ENCODE data around the gene EPHA10.

The EPHA10 gene

DNA sequence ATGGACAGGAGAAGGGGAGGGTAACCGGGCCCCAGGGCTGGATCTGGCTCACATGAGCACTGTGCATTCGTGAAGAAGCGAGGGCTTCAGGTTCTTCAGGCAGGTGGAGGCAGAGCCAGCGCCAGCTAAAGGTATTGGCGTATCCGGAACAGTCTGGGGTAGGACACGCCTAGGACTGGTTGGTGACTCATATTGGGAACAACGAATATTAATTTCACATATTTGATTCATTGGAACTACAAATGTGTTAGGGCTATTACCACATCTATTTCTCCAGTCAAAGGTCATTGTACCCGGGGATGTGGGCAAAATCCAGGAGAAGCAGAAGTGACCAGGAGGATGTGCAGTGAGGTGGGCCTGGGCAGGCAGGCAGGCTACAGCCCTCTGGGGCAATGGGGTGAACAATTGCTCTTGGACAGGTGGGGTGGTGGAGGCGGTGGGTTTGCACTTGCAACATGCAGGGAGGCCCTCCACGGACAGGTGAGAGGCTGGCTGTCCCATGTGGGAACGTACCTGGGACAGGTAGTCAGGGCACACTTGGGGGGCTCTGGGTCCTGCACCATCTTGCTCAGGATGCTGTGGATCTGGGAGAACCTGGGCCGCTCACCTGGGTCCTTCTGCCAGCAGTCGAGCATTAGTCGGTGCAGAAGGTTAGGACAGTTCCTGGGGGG, 45.9 kb downstream of the EPHA10 start:
- H3K36me3 ChIP-seq (ENCODE audit: insufficient read depth, insufficient read length, low read length), result no peaks in the 10 kb centered on the region
- no peak for DNase-seq (ENCODE audit: low read depth, low spot score)
- H3K9me3 ChIP-seq (ENCODE audit: insufficient read depth, low read length), result no peaks in the 10 kb centered on the region
- no peaks in the 10 kb centered on the region for H3K27me3 ChIP-seq (ENCODE audit: insufficient read depth, insufficient read length)
- H3K9ac ChIP-seq (ENCODE audit: insufficient read length, low read depth), result no peak overlapping the region
- no peak overlapping the region for H3K4me3 ChIP-seq (ENCODE audit: insufficient read length, low read depth)
- no peak for TF ChIP-seq ZNF274 (IDR thresholded peaks at IDR 0.05; ENCODE audit: low read depth, low read length)
- TF ChIP-seq YY1 (IDR thresholded peaks at IDR 0.05; ENCODE audit: insufficient read depth, insufficient read length), result no peak
- no peak for TF ChIP-seq SUZ12 (IDR thresholded peaks at IDR 0.05; ENCODE audit: extremely low read depth, insufficient read depth, insufficient read length)
- peaks cover 27% of the 10 kb centered on the region for H3K4me1 ChIP-seq (ENCODE audit: insufficient read depth, insufficient read length)

GRCh38 chr1:37718181-37718900, 46.6 kb downstream of the EPHA10 start:
- Histone ChIP-seq H3K9me3 (ENCODE audit: insufficient read depth, low read length) (no peaks in the 10 kb centered on the region), H3K27me3 (ENCODE audit: insufficient read depth, insufficient read length) (no peaks in the 10 kb centered on the region), H3K4me1 (ENCODE audit: insufficient read depth, insufficient read length) (peaks cover 22% of the 10 kb centered on the region), H3K4me3 (ENCODE audit: insufficient read length, low read depth) (no peak overlapping the region), H3K36me3 (ENCODE audit: insufficient read depth, insufficient read length, low read length) (no peaks in the 10 kb centered on the region), H3K9ac (ENCODE audit: insufficient read length, low read depth) (no peak overlapping the region)
- TF ChIP-seq SUZ12 (IDR thresholded peaks at IDR 0.05; ENCODE audit: extremely low read depth, insufficient read depth, insufficient read length) (no peak), YY1 (IDR thresholded peaks at IDR 0.05; ENCODE audit: insufficient read depth, insufficient read length) (no peak), ZNF274 (IDR thresholded peaks at IDR 0.05; ENCODE audit: low read depth, low read length) (no peak)
- DNase-seq (ENCODE audit: low read depth, low spot score), result no peak

- H3K4me3 ChIP-seq (ENCODE audit: insufficient read length, low read depth), result no peak overlapping the region
- H3K36me3 ChIP-seq (ENCODE audit: insufficient read depth, insufficient read length, low read length), result no peaks in the 10 kb centered on the region
- no peaks in the 10 kb centered on the region for H3K9me3 ChIP-seq (ENCODE audit: insufficient read depth, low read length)
- no peak for DNase-seq (ENCODE audit: low read depth, low spot score)
- no peaks in the 10 kb centered on the region for H3K27me3 ChIP-seq (ENCODE audit: insufficient read depth, insufficient read length)
- TF ChIP-seq SUZ12 (IDR thresholded peaks at IDR 0.05; ENCODE audit: extremely low read depth, insufficient read depth, insufficient read length) (no peak), ZNF274 (IDR thresholded peaks at IDR 0.05; ENCODE audit: low read depth, low read length) (no peak), YY1 (IDR thresholded peaks at IDR 0.05; ENCODE audit: insufficient read depth, insufficient read length) (no peak)
- H3K9ac ChIP-seq (ENCODE audit: insufficient read length, low read depth), result no peak overlapping the region
- H3K4me1 ChIP-seq (ENCODE audit: insufficient read depth, insufficient read length), result peaks cover 16% of the 10 kb centered on the region
These were observed 47.3 kb downstream of the EPHA10 start for GRCh38 chr1:37717631-37718030.

GRCh38 chr1:37716321-37716720, 48.6 kb downstream of the EPHA10 start:
- DNase-seq (ENCODE audit: low read depth, low spot score), result no peak
- Histone ChIP-seq H3K9me3 (ENCODE audit: insufficient read depth, low read length) (no peaks in the 10 kb centered on the region), H3K4me3 (ENCODE audit: insufficient read length, low read depth) (no peak overlapping the region), H3K4me1 (ENCODE audit: insufficient read depth, insufficient read length) (peaks cover 11% of the 10 kb centered on the region), H3K36me3 (ENCODE audit: insufficient read depth, insufficient read length, low read length) (no peaks in the 10 kb centered on the region), H3K9ac (ENCODE audit: insufficient read length, low read depth) (no peak overlapping the region), H3K27me3 (ENCODE audit: insufficient read depth, insufficient read length) (no peaks in the 10 kb centered on the region)
- TF ChIP-seq SUZ12 (IDR thresholded peaks at IDR 0.05; ENCODE audit: extremely low read depth, insufficient read depth, insufficient read length) (no peak), ZNF274 (IDR thresholded peaks at IDR 0.05; ENCODE audit: low read depth, low read length) (no peak), YY1 (IDR thresholded peaks at IDR 0.05; ENCODE audit: insufficient read depth, insufficient read length) (no peak)

GRCh38 chr1:37714689-37715088, 50.2 kb downstream of the EPHA10 start:
- Histone ChIP-seq H3K9me3 (ENCODE audit: insufficient read depth, low read length) (no peaks in the 10 kb centered on the region), H3K27me3 (ENCODE audit: insufficient read depth, insufficient read length) (no peaks in the 10 kb centered on the region), H3K4me3 (ENCODE audit: insufficient read length, low read depth) (no peak overlapping the region), H3K36me3 (ENCODE audit: insufficient read depth, insufficient read length, low read length) (peaks cover 8% of the 10 kb centered on the region), H3K9ac (ENCODE audit: insufficient read length, low read depth) (no peak overlapping the region), H3K4me1 (ENCODE audit: insufficient read depth, insufficient read length) (peaks cover 7% of the 10 kb centered on the region)
- no peak for DNase-seq (ENCODE audit: low read depth, low spot score)
- TF ChIP-seq SUZ12 (IDR thresholded peaks at IDR 0.05; ENCODE audit: extremely low read depth, insufficient read depth, insufficient read length) (no peak), ZNF274 (IDR thresholded peaks at IDR 0.05; ENCODE audit: low read depth, low read length) (no peak), YY1 (IDR thresholded peaks at IDR 0.05; ENCODE audit: insufficient read depth, insufficient read length) (no peak)

GRCh38 chr1:37714226-37714625, 50.7 kb downstream of the EPHA10 start:
- peaks cover 12% of the 10 kb centered on the region for H3K36me3 ChIP-seq (ENCODE audit: insufficient read depth, insufficient read length, low read length)
- no peaks in the 10 kb centered on the region for H3K27me3 ChIP-seq (ENCODE audit: insufficient read depth, insufficient read length)
- peaks cover 7% of the 10 kb centered on the region for H3K4me1 ChIP-seq (ENCODE audit: insufficient read depth, insufficient read length)
- no peak overlapping the region for H3K9ac ChIP-seq (ENCODE audit: insufficient read length, low read depth)
- TF ChIP-seq YY1 (IDR thresholded peaks at IDR 0.05; ENCODE audit: insufficient read depth, insufficient read length), result no peak
- no peak overlapping the region for H3K4me3 ChIP-seq (ENCODE audit: insufficient read length, low read depth)
- DNase-seq (ENCODE audit: low read depth, low spot score), result no peak
- H3K9me3 ChIP-seq (ENCODE audit: insufficient read depth, low read length), result no peaks in the 10 kb centered on the region

GRCh38 chr1:37708471-37708870, 56.4 kb downstream of the EPHA10 start:
- H3K4me1 ChIP-seq (ENCODE audit: insufficient read depth, insufficient read length), result no peaks in the 10 kb centered on the region
- no peak for DNase-seq (ENCODE audit: low read depth, low spot score)
- peaks cover 63% of the 10 kb centered on the region for H3K36me3 ChIP-seq (ENCODE audit: insufficient read depth, insufficient read length, low read length)

More at GRCh38 chr1:37708471-37708870, 56.4 kb downstream of the EPHA10 start:
- Histone ChIP-seq H3K27me3 (ENCODE audit: insufficient read depth, insufficient read length) (no peaks in the 10 kb centered on the region), H3K4me3 (ENCODE audit: insufficient read length, low read depth) (no peak overlapping the region), H3K9ac (ENCODE audit: insufficient read length, low read depth) (no peak overlapping the region), H3K9me3 (ENCODE audit: insufficient read depth, low read length) (no peaks in the 10 kb centered on the region)
- TF ChIP-seq ZNF274 (IDR thresholded peaks at IDR 0.05; ENCODE audit: low read depth, low read length) (no peak), SUZ12 (IDR thresholded peaks at IDR 0.05; ENCODE audit: extremely low read depth, insufficient read depth, insufficient read length) (no peak), YY1 (IDR thresholded peaks at IDR 0.05; ENCODE audit: insufficient read depth, insufficient read length) (no peak)

Measured in NT2/D1 (cell line).